NCI-H2196 (cell line): Measurements from ENCODE around the gene INHBC.
"Not testable (repeated sequence)": the region's sequence is repeated elsewhere in the genome, so short reads cannot be mapped to it uniquely, and the experiment has no call there.

Source experiments
- DNase-seq: peaks from one replicate; lab custom pipeline; 2025; ENCODE audit not compliant: unreplicated experiment; lab: John Stamatoyannopoulos, UW

INHBC gene

GRCh38 chr12:57479376-57480115 is 45.0 kb downstream of the INHBC start, which contains the start of gene ARHGAP9:
Gene ARHGAP9 (minus strand): TSS chr12:57479866. CDS start chr12:57479406, 460 bp downstream.
- no peak for DNase-seq

- no peak for DNase-seq
These were observed 47.1 kb downstream of the INHBC start for GRCh38 chr12:57481671-57482070.

DNA sequence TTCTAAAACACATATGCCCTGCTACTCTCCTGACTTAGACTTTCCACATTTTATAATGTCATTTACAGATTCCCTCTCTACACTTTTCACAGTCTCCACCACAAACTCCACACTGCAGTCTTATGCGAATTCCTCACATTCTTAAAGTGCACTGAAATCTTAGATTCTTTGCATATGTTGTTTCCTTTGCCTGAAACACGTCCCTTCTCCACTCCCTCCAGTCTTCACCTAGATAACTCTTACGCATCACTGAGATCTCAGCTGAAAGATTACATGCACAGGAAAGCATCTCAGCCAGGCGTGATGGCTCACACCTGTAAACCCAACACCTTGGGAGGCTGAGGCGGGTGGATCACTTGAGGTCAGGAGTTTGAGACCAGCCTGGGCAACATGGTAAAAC is 48.9 kb downstream of the INHBC start:
- no peak for DNase-seq

DNA sequence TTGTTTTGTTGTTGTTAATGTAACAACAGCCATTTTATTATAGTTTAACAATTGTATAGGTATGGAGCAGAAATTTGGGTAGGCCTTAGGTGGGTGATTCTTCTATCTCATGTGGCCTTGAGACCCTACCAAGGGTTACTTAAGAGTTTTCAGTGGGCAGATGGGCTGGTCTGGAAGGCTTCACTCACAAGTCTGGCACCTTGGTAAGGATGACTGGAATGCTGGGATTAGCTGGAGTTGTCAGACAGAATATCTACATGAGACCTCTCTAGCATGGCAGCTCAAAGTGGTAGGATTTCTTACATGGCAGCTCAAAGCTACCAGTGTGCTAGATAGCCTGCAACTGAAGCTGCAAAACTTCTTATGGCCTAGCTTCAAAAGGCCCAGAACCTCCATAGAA is 51.1 kb downstream of the INHBC start:
- DNase-seq = no peak

- no peak for DNase-seq
These were observed 52.5 kb downstream of the INHBC start for GRCh38 chr12:57487055-57487596.

DNA sequence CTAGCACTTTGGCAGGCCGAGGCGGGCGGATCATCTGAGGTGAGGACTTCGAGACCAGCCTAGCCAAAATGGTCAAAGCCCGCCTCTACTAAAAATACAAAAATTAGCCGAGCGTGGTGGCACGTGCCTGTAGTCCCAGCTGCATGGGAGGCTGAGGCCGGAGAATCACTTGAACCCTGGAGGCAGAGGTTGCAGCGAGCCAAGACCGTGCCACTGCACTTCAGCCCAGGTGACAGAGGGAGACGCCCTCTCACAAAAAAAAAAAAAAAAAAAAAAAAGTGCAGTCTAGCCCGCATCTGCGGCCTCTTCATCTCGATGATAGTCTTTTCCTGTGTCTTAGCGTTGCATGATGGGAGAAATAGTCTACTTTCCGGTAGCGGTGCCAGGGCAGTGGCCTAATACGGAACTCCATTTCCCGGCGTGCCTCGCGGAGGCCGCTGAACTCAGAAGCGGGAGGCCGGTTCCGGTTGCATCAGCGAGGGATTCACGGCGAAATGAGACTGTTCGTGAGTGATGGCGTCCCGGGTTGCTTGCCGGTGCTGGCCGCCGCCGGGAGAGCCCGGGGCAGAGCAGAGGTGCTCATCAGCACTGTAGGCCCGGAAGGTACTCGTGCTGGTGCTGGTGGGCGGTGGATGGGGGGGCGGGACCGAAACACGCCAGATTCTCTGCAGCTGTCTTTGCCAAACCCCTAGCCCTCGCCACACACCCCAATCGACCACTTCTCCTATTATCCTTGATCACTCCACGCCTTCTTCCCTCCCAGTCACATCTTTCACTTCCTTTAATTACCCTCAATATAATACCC is 53.2 kb downstream of the INHBC start, which contains the start of gene MARS1:
MARS1 (plus strand) TSS at position 472 of the 805 bp plus-strand sequence; CDS start at position 495, 23 bp downstream.
- DNase-seq = peak; percentile 97

DNA sequence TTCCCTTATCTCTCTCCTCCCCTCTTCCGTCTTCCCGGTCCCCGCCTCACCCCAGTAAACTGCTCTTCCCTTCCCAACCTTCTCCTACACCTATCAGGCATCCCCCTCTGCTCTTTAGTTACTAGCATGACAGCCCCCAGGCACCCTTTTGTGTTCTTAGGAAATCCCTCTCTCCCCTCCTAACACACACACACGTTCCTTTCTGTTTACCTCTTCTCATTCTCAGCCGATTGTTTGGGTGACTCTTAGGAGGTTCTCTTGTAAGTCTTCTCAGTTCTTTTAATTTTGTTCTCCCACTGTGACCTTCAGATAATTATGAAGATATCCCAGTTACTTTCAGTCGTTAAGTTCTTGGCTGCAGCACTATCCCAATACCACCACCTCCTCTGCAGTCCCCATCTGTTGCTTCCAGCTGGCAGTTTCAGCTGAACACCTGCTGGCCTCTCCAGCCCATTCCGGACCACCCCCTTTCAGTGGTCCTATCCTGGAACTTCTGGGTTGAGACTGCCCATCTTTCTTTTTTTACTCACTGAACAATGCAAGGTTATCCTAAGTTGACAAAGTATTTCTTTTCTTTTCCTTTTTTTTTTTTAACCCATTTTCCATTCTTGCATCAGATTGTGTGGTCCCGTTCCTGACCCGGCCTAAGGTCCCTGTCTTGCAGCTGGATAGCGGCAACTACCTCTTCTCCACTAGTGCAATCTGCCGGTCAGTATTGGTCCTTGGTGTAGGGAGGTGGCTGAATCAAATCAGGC is 54.0 kb downstream of the INHBC start:
- no peak for DNase-seq

DNA sequence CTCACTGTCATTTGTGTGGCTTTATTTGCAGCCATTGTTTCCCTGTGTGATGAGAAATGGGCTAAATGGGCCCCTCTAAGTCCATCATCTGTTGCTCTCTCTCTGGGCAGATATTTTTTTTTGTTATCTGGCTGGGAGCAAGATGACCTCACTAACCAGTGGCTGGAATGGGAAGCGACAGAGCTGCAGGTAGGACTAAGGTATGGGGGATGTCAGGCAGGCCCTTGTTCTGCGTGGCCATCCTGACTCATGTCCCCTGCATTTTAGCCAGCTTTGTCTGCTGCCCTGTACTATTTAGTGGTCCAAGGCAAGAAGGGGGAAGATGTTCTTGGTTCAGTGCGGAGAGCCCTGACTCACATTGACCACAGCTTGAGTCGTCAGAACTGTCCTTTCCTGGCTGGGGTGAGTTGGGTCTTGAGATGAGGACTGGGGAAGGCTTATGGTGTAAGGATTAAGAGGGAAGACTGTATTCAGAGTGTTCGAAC is 54.6 kb downstream of the INHBC start:
- no peak for DNase-seq

GRCh38 chr12:57490126-57490525 is 55.5 kb downstream of the INHBC start:
- no peak for DNase-seq

GRCh38 chr12:57491393-57492280 is 57.1 kb downstream of the INHBC start:
- no peak for DNase-seq

- not testable (repeated sequence) for DNase-seq
These were observed 60.6 kb downstream of the INHBC start for GRCh38 chr12:57495051-57495701.

GRCh38 chr12:57496822-57497221 is 62.2 kb downstream of the INHBC start:
- no peak for DNase-seq

DNA sequence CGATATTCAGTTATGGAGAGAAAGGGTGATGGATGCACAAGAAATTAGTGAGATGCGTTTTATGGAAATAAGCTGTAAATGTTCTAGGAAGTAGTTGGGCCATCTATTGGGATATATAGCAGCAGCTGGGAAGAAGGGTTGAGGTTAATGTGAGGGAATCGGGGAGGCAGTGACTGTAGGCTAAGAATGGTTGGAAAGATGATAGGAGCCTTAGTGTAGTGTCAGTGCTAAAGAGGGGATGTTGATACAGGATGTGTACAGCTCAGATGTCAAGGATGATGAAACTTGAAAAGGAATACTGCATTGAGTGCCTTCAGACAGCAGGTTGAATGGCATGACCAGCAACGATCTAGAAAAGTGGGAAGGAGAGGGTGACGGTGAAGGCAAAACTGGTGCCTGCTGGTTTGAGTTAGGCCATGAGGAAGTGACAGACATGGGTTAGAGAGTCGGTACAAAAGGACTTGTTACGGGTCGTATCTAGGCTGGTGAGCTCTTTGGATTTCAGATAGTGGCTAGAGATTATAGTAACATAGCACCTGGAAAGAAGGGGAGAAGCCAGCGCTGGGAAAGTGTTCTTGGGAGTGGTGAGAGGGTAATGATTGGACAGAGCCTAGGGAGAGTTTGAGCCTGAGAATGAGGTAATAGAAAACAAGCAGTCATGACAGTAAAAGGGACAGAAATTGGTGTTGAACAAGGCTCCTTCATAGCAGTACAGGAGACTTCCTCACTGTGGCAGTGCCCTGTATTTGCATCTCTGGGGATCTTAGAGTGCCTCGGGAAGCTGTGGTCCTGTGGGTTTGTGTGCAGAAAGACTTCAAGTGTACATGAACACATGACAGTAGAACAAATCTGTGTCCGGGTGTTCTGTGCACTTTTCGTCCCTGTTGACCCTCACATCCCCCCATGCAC is 62.9 kb downstream of the INHBC start:
- no peak for DNase-seq

GRCh38 chr12:57498132-57498502 is 63.5 kb downstream of the INHBC start:
- no peak for DNase-seq

DNA sequence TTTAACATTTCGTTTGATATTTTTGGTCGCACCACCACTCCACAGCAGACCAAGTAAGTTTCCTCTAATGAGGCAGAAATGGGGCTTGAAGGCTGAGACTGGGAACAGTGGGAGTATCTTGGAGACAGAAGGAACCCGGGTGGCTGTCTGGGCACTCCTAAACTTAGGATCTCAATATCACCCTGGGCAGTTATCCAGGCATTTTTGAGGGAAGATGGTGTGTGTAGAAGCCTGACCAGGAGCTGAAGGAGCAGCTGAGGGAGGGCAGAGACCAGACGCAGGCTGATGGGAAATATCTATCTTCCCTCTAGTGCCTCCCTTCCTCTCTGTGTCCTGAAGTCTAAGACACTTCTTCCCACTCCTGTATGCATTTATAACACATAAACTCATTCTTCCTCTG is 64.0 kb downstream of the INHBC start:
- no peak for DNase-seq

GRCh38 chr12:57500213-57500612 is 65.6 kb downstream of the INHBC start:
- no peak for DNase-seq
